Caco-2 (cell line): ENCODE measurements around the gene ARHGAP18. TPM values are rescaled to one million over a fixed set of nuclear protein-coding genes. Genes with fewer than 3 reads are reported as not detected.

Source experiments
- BruUV-seq: library from RNA; stranded (reverse); fragments of 400-500 nt; replicated peaks from 2 replicates; lab custom pipeline; 2021; lab: Mats Ljungman, UMichigan
- CTCF ChIA-PET: fragments of 300-600 bp; sonication (Branson Sonifier 250); formaldehyde crosslinking; loops from one replicate; lab custom pipeline; 2022; ENCODE audit warnings: antibody characterized with exemption; lab: Charles Lee
- POLR2A ChIA-PET: fragments of 300-600 bp; sonication (Branson Sonifier 250); formaldehyde crosslinking; loops from one replicate; lab custom pipeline; 2022; ENCODE audit warnings: antibody characterized with exemption; lab: Charles Lee
- DNase-seq, 2 experiments: peaks; one replicate each; pipeline versions ENCODE4 v3.0.0 to v3.0.0-alpha.2; 2020 to 2022
- H3K27me3 ChIP-seq: replicated peaks from 2 replicates; pipeline ENCODE4 v1.6.0; 2011; ENCODE audit warnings: low read length; ENCODE audit not compliant: control insufficient read depth, insufficient read depth
- H3K36me3 ChIP-seq: 2 replicates; pipeline ENCODE4 v1.5.1; 2011; ENCODE audit warnings: low read length; ENCODE audit not compliant: control insufficient read depth, insufficient read depth
- H3K4me1 ChIP-seq: fragments of 250-450 bp; sonication (Bioruptor Pico); 2 replicates; pipeline ENCODE4 v1.5.1; 2020; ENCODE audit warnings: mild to moderate bottlenecking
- H3K4me3 ChIP-seq: 2 replicates; pipeline ENCODE4 v1.5.1; 2011; ENCODE audit warnings: low read depth, mild to moderate bottlenecking, control low read depth, low read length
- H3K9me3 ChIP-seq: fragments of 250-450 bp; sonication (Bioruptor Pico); 2 replicates; pipeline ENCODE4 v1.5.1; 2020; ENCODE audit warnings: mild to moderate bottlenecking, moderate library complexity
- H3K27ac Mint-ChIP-seq: one replicate; pipeline ENCODE4 v1.8.0; 2022; ENCODE audit warnings: mixed read lengths; ENCODE audit not compliant: unreplicated experiment
- H3K27me3 Mint-ChIP-seq: one replicate; pipeline ENCODE4 v1.8.0; 2022; ENCODE audit warnings: mixed read lengths; ENCODE audit not compliant: insufficient read depth, unreplicated experiment
- H3K36me3 Mint-ChIP-seq: one replicate; pipeline ENCODE4 v1.8.0; 2022; ENCODE audit warnings: mild to moderate bottlenecking, mixed read lengths; ENCODE audit not compliant: insufficient read depth, unreplicated experiment
- H3K4me1 Mint-ChIP-seq: one replicate; pipeline ENCODE4 v1.8.0; 2022; ENCODE audit warnings: low read depth, mixed read lengths; ENCODE audit not compliant: unreplicated experiment
- H3K4me3 Mint-ChIP-seq: one replicate; pipeline ENCODE4 v1.8.0; 2022; ENCODE audit warnings: mild to moderate bottlenecking, moderate library complexity, mixed read lengths; ENCODE audit not compliant: unreplicated experiment
- H3K9me3 Mint-ChIP-seq: one replicate; pipeline ENCODE4 v1.8.0; 2022; ENCODE audit warnings: mixed read lengths; ENCODE audit not compliant: unreplicated experiment
- intact Hi-C: fragments of 100-400 bp; cut with micrococcal nuclease; formaldehyde crosslinking; loops from one replicate; pipeline ENCODE4 v1.10.0; 2022; ENCODE audit not compliant: unreplicated experiment
- total RNA-seq: library from RNA; stranded (reverse); gene quantifications from 2 replicates; pipeline ENCODE4 v1.2.3, GENCODE V29; 2022
- TF ChIP-seq, protein P1 (sequence below), 2 experiments: fragments of 200-600 bp in 1 of 2; IDR thresholded peaks; 1 replicate in 1 of 2; 2 replicates in 1 of 2; pipeline versions ENCODE4 v1.5.1 to v1.8.0; 2011 to 2022; ENCODE audit warnings: antibody characterized with exemption in 1 of 2, control low read depth in 1 of 2, inconsistent platforms in 1 of 2, low read depth in 1 of 2, low read length in 1 of 2, mild to moderate bottlenecking in 1 of 2, moderate library complexity in 1 of 2; ENCODE audit not compliant: insufficient read depth in 1 of 2, severe bottlenecking in 1 of 2, unreplicated experiment in 1 of 2

ARHGAP18 gene
- total RNA-seq, 1 experiment from 2014 or later = 15.0 TPM

DNA sequence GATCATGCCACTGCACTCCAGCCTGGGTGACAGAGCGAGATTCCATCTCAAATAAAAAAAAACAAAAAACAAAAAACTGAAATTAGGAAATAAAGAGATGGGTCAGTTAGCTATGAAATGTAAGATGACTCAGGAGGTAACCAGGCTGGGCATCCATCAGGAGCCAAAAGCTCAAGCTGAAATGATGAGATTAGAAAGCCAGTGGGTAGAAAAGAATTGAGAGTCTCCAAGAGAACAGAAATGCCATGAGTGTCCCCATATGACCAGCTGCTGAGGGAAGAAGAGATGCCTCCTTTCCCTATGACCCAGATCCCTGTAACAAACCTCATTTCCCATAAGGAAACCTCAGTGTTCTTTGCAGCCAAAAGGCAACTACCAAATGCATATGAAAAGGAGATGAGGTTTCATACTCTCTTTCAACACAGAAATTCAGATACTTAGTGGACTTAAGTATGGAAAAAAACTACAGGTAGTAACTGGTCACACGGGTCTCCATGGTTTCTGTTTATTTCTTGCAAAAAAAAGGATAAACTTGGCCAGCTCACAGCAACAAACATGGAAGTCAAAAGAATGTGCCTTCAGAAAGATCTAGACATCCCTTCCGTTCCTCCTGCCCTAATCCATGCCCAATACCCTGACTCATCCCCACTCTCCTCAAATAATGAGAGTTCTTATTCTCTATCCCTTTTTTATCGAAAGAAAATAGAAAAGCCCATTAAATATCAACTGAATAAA is 8.1 kb downstream of the ARHGAP18 start:
- no peak for DNase-seq
- Mint-ChIP-seq H3K36me3 (peaks cover 4% of the 10 kb centered on the region), H3K4me1 (peaks cover 3% of the 10 kb centered on the region), H3K27ac (no peak overlapping the region), H3K9me3 (no peaks in the 10 kb centered on the region), H3K4me3 (no peak overlapping the region), H3K27me3 (no peaks in the 10 kb centered on the region)
- Histone ChIP-seq H3K4me3 (no peak overlapping the region), H3K4me1 (peaks cover 12% of the 10 kb centered on the region), H3K9me3 (0 out of 2 replicates have a peak, but pooled peaks cover 3% of the 10 kb centered on the region), H3K27me3 (no peaks in the 10 kb centered on the region), H3K36me3 (no peaks in the 10 kb centered on the region; the same call in 1 of the 2 replicates)
- ChIA-PET POLR2A (no interaction called here), CTCF (no interaction called here)
- intact Hi-C loops = no loop called here
- TF ChIP-seq, protein P1, sequence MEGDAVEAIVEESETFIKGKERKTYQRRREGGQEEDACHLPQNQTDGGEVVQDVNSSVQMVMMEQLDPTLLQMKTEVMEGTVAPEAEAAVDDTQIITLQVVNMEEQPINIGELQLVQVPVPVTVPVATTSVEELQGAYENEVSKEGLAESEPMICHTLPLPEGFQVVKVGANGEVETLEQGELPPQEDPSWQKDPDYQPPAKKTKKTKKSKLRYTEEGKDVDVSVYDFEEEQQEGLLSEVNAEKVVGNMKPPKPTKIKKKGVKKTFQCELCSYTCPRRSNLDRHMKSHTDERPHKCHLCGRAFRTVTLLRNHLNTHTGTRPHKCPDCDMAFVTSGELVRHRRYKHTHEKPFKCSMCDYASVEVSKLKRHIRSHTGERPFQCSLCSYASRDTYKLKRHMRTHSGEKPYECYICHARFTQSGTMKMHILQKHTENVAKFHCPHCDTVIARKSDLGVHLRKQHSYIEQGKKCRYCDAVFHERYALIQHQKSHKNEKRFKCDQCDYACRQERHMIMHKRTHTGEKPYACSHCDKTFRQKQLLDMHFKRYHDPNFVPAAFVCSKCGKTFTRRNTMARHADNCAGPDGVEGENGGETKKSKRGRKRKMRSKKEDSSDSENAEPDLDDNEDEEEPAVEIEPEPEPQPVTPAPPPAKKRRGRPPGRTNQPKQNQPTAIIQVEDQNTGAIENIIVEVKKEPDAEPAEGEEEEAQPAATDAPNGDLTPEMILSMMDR (IDR thresholded peaks at IDR 0.05; ENCODE audit: insufficient read depth in 1 of 2, low read depth in 1 of 2, low read length in 1 of 2, severe bottlenecking in 1 of 2, unreplicated experiment in 1 of 2) = no peak
- BruUV-seq = no TSS peak

- peaks cover 25% of the 10 kb centered on the region for H3K4me1 ChIP-seq
- intact Hi-C loops = no loop called here
- peaks cover 10% of the 10 kb centered on the region for H3K4me1 Mint-ChIP-seq
Measured at GRCh38 chr6:129700666-129701065, 9.3 kb downstream of the ARHGAP18 start.

GRCh38 chr6:129699659-129700058 is 10.3 kb downstream of the ARHGAP18 start:
- TF ChIP-seq, protein P1 (IDR thresholded peaks at IDR 0.05; ENCODE audit: insufficient read depth in 1 of 2, low read depth in 1 of 2, low read length in 1 of 2, severe bottlenecking in 1 of 2, unreplicated experiment in 1 of 2) = no peak
- H3K4me3 ChIP-seq = no peak overlapping the region
- Mint-ChIP-seq H3K36me3 (peaks cover 4% of the 10 kb centered on the region), H3K4me1 (peaks cover 10% of the 10 kb centered on the region), H3K9me3 (no peaks in the 10 kb centered on the region), H3K4me3 (no peak overlapping the region), H3K27ac (no peak overlapping the region), H3K27me3 (no peaks in the 10 kb centered on the region)
- no peaks in the 10 kb centered on the region for H3K27me3 ChIP-seq
- intact Hi-C loops = no loop called here
- POLR2A ChIA-PET = interaction anchor here (1.1 kb wide), 1 partner anchor 10 kb away, joined by 3 read pairs; the partner anchor contains the start of gene ARHGAP18
- H3K9me3 ChIP-seq = 0 out of 2 replicates have a peak, but pooled peaks cover 3% of the 10 kb centered on the region
- H3K36me3 ChIP-seq = no peaks in the 10 kb centered on the region; the same call in 1 of the 2 replicates
- no TSS peak for BruUV-seq
- DNase-seq = no peak
- CTCF ChIA-PET = no interaction called here
- H3K4me1 ChIP-seq = peaks cover 35% of the 10 kb centered on the region

More at GRCh38 chr6:129700666-129701065, 9.3 kb downstream of the ARHGAP18 start:
- TF ChIP-seq, protein P1 (IDR thresholded peaks at IDR 0.05; ENCODE audit: insufficient read depth in 1 of 2, low read depth in 1 of 2, low read length in 1 of 2, severe bottlenecking in 1 of 2, unreplicated experiment in 1 of 2) = no peak
- H3K27ac Mint-ChIP-seq = no peak overlapping the region
- H3K36me3 ChIP-seq = no peaks in the 10 kb centered on the region; the same call in 1 of the 2 replicates
- no peaks in the 10 kb centered on the region for H3K27me3 Mint-ChIP-seq
- no peaks in the 10 kb centered on the region for H3K9me3 Mint-ChIP-seq
- H3K36me3 Mint-ChIP-seq = peaks cover 4% of the 10 kb centered on the region
- BruUV-seq = no TSS peak
- DNase-seq = no peak
- no peak overlapping the region for H3K4me3 ChIP-seq
- CTCF ChIA-PET = no interaction called here
- no peaks in the 10 kb centered on the region for H3K27me3 ChIP-seq
- 0 out of 2 replicates have a peak, but pooled peaks cover 3% of the 10 kb centered on the region for H3K9me3 ChIP-seq
- H3K4me3 Mint-ChIP-seq = no peak overlapping the region
- POLR2A ChIA-PET = interaction anchor here (1.1 kb wide), 1 partner anchor 9 kb away, joined by 3 read pairs; the partner anchor contains the start of gene ARHGAP18
